Measurements from ENCODE around the gene CPXM1.
A peak's percentile ranks its signal among the peaks of the same experiment; 100 is the strongest.

The CPXM1 gene

DNA sequence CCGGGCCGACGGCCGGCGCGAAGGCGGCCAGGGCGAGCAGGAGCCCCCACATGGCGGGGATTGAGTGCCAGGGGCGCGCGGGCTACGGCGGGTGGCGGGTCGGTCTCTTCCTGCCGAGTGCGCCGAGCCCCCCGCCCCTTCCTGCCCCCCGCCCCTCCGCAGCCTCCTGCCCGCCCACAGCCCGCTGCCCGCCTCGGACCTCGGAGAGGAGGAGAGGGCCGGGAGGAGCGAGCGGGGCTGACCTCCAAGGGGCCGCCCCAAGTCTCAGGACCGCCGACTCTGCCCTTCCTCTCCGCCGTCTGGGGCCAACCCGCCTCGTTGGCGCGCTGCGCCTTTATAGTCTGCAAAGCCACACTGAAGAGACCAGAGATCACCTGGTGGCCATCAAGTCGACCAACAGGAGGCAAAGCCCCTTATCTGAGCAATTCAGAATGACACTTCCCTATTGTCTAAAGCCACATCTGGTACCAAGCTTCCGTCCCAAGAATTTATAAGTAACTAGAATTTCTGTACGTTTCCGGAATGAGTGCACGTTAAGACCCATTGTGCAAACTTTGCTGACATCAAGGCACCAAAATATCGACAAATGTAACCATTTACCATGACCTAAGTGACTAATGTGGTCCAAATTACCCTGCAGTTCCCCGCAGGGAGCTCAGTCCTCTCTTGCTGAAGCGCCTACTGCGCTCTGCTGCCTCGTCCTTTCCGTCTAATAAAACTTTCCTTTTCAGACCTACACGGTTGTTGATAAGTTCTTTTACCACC, at the start of gene CPXM1:
TSS of gene CPXM1 (minus strand) at position 107 of the 765 bp plus-strand sequence. CDS start at position 52, 55 bp downstream.
- DNase-seq (ENCODE audit: low read depth in 2 of 2), result no peak
- peak within 1 kb of the TSS; percentile 24 to 50 for H3K4me3 ChIP-seq (replicated peaks in 1 of 2; ENCODE audit: low read depth in 2 of 2, low read length in 2 of 2)
- TF ChIP-seq, protein P1, sequence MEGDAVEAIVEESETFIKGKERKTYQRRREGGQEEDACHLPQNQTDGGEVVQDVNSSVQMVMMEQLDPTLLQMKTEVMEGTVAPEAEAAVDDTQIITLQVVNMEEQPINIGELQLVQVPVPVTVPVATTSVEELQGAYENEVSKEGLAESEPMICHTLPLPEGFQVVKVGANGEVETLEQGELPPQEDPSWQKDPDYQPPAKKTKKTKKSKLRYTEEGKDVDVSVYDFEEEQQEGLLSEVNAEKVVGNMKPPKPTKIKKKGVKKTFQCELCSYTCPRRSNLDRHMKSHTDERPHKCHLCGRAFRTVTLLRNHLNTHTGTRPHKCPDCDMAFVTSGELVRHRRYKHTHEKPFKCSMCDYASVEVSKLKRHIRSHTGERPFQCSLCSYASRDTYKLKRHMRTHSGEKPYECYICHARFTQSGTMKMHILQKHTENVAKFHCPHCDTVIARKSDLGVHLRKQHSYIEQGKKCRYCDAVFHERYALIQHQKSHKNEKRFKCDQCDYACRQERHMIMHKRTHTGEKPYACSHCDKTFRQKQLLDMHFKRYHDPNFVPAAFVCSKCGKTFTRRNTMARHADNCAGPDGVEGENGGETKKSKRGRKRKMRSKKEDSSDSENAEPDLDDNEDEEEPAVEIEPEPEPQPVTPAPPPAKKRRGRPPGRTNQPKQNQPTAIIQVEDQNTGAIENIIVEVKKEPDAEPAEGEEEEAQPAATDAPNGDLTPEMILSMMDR (IDR thresholded peaks at IDR 0.05; ENCODE audit: low read depth, low read length), result no peak

GRCh38 chr20:2849529-2849928, 49.1 kb upstream of the CPXM1 start:
- no peak for DNase-seq (ENCODE audit: low read depth in 2 of 2)
- H3K4me3 ChIP-seq (replicated peaks in 1 of 2; ENCODE audit: low read depth in 2 of 2, low read length in 2 of 2), result no peak overlapping the region
- TF ChIP-seq, protein P1 (IDR thresholded peaks at IDR 0.05; ENCODE audit: low read depth, low read length), result no peak

- DNase-seq (ENCODE audit: low read depth in 2 of 2), result no peak
- TF ChIP-seq, protein P1 (IDR thresholded peaks at IDR 0.05; ENCODE audit: low read depth, low read length), result no peak
These were observed 47.4 kb upstream of the CPXM1 start for GRCh38 chr20:2847802-2848201.

GRCh38 chr20:2846698-2847097, 46.3 kb upstream of the CPXM1 start:
- TF ChIP-seq, protein P1 (IDR thresholded peaks at IDR 0.05; ENCODE audit: low read depth, low read length), result no peak
- no peak for DNase-seq (ENCODE audit: low read depth in 2 of 2)
- H3K4me3 ChIP-seq (replicated peaks in 1 of 2; ENCODE audit: low read depth in 2 of 2, low read length in 2 of 2), result no peak overlapping the region

More at GRCh38 chr20:2847802-2848201, 47.4 kb upstream of the CPXM1 start:
- no peak overlapping the region for H3K4me3 ChIP-seq (replicated peaks in 1 of 2; ENCODE audit: low read depth in 2 of 2, low read length in 2 of 2)

DNA sequence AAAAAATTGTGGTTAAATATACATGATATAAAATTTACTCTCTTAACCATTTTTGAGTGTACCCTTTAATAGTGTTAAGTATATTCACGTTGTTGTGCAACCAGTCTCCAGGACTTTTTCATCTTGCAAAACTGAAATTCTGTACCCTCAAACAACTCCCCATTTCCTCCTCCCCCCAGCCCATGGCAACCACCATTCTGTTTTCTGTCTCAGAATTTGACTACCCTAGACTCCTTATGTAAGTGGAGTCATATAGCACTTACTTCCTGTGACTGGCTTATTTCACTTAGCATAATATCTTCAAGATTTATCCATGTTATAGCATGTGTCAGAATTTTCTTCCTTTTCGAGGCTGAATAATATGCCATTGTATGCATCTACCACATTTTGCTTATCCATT, 45.2 kb upstream of the CPXM1 start:
- TF ChIP-seq, protein P1 (IDR thresholded peaks at IDR 0.05; ENCODE audit: low read depth, low read length), result no peak
- no peak overlapping the region for H3K4me3 ChIP-seq (replicated peaks in 1 of 2; ENCODE audit: low read depth in 2 of 2, low read length in 2 of 2)
- DNase-seq (ENCODE audit: low read depth in 2 of 2), result no peak

- peak overlapping the region; percentile 88 to 92 for H3K4me3 ChIP-seq (replicated peaks in 1 of 2; ENCODE audit: low read depth in 2 of 2, low read length in 2 of 2)
- DNase-seq (ENCODE audit: low read depth in 2 of 2), result peak; percentile 62 to 85
- TF ChIP-seq, protein P1 (IDR thresholded peaks at IDR 0.05; ENCODE audit: low read depth, low read length), result no peak
These were observed 40.6 kb upstream of the CPXM1 start for GRCh38 chr20:2840967-2841531.

All from cardiac fibroblast (primary cell).